NCI-H1105 treated with DMSO at 0.1 percent for 48 hours (cell line): ENCODE results near the gene PSME4.

Experiments used
- DNase-seq: peaks from one replicate; lab custom pipeline; 2025; lab: John Stamatoyannopoulos, UW

Gene PSME4, protein sequence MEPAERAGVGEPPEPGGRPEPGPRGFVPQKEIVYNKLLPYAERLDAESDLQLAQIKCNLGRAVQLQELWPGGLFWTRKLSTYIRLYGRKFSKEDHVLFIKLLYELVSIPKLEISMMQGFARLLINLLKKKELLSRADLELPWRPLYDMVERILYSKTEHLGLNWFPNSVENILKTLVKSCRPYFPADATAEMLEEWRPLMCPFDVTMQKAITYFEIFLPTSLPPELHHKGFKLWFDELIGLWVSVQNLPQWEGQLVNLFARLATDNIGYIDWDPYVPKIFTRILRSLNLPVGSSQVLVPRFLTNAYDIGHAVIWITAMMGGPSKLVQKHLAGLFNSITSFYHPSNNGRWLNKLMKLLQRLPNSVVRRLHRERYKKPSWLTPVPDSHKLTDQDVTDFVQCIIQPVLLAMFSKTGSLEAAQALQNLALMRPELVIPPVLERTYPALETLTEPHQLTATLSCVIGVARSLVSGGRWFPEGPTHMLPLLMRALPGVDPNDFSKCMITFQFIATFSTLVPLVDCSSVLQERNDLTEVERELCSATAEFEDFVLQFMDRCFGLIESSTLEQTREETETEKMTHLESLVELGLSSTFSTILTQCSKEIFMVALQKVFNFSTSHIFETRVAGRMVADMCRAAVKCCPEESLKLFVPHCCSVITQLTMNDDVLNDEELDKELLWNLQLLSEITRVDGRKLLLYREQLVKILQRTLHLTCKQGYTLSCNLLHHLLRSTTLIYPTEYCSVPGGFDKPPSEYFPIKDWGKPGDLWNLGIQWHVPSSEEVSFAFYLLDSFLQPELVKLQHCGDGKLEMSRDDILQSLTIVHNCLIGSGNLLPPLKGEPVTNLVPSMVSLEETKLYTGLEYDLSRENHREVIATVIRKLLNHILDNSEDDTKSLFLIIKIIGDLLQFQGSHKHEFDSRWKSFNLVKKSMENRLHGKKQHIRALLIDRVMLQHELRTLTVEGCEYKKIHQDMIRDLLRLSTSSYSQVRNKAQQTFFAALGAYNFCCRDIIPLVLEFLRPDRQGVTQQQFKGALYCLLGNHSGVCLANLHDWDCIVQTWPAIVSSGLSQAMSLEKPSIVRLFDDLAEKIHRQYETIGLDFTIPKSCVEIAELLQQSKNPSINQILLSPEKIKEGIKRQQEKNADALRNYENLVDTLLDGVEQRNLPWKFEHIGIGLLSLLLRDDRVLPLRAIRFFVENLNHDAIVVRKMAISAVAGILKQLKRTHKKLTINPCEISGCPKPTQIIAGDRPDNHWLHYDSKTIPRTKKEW (N-terminal part only)

DNA sequence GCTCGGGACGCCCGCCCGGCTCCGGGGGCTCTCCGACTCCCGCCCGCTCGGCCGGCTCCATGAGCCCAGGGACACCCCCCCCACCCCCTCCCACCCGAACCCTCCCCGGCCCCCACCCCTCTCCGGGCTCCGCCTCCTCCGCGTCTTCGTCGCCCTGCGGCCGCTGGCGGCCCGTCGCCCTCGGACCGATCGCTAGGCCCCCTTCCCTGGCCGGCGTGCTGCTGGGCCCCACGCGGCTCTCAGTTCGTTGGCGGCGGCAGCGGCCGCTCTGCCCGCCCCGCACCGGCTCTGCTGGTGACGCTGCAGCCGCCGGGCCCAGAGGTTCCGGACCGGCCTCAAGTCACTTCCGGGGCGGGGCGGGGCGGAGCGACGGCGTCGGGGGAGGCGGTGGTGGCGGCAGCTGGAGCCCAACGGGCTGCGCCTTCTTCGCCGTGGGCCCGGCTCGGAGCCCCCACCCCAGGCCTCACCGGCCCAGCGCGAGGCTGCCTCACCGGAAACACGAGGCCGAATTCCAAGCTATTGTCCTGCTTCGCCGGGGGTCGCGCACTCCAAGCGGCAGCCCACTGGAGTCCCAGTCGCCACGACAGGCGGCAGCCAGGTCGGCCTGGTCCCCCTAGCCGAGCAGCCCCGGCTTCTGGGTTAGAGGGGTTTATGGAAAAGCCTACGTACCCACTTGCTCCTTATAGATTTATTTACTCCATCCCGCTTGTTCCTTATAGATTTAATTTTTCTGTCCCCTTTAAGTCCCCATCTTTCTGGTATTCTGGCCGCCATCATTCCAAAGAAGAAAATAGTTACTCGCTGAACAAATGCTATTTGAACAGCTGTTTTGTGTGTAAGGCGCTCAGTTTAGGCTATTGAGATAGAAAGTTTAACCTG is at the start of gene PSME4:
Gene PSME4, minus strand, starts transcription at position 270 of the 879 bp plus-strand sequence. Its CDS starts 209 bp downstream, at position 61.
- peak; percentile 78 for DNase-seq

DNA sequence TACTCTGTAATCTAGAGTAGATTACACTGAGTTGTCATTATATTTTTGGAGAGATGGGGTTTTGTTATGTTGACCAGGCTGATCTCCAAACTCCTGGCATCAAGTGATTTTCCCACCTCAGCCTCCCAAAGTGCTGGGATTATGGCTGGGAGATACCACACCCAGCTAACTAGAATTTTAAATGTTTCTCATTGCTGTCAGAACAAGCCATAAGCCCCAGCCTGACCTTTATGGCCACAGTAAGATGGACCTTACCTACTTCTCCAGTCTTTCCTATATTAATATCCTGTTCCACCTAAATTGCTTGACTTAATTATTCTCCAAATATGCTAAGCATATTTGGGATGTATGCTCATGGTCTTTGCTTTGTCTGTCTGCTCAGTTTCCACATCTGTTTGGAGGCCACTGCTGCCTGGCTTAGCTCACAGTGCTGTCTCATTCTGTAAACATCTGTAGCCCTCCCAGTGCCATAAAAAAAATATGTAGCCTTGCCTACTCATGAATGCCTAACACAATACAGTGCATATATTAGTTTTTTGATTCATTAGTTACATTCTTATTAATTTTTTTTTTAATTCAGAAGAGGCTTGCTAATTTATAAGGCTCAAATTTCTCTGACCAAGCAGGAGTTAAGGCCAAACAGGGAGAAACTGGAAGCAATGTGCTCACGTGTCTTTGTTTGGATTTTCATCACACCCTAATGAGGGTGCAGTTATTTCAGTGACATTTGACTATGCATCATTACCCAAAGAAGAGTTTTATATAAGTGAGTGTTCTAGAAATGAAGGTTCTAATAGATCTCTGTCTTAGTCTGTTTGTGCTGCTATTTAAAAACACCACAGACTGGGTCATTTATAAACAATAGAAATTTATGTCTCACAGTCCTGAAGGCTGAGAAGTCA is 45.3 kb upstream of the PSME4 start:
- no peak for DNase-seq

DNA sequence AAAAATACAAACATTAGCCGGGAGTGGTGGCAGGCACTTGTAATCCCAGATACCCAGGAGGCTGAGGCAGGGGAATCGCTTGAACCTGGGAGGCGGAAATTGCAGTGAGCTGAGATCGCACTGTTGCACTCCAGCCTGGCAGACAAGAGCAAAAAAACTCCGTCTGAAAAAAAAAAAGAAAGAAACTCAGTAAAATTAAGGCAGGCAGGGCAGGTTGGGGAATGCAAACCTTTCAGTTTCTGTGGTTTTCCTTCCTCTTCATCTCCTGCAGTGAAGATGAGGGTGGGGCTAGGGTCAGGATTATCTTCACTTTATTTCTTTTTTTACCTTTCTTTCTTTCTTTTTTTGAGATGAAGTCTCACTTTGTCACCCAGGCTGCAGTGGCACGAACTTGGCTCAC is 43.2 kb upstream of the PSME4 start:
- no peak for DNase-seq

DNA sequence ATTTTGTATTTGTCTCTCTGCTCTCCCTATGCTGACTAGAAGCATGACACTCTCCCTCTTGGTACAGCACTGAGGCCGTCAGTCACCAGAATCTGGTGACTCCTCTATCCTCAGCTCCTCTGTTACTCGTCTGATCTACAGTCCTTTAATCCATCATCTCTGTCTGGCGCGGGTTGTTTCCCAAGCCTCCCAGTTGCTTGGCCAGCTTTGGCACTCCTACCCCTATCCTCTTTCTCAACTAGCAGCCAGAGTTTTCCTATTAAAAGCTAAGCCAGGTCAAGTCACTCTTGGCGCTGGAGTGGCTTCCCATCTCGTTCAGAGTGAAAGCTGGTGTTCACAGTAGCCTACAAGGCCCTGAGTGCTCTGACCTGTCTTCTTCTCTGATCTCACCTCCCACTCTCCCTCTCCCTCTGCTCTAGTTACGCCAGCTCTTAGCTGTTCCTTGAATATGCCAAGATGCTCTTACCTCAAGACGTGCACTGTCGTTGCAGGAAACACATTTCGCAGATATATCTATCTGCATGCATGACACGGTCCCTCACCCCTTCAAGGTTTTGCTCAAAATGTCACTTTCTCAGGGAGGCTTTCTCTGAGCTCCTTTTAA is 41.8 kb upstream of the PSME4 start:
- DNase-seq: no peak

DNA sequence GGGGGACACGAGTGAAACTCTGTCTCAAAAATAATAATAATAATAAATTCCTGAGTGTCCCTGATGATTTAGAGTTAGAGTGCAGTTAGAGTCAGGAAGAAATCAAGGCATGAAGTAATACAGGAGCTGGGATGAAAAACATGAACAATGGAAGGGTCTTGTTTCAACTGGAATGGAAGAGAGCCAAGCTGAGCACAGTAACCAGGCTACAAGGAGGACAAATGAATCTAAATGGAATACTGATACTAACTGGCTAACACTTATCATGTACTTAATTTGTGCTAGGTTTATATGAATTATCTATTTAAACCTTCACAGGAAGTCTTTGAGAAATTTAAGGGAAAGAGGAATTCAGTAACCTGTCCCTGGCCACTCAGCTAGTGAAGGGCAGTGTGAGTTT is 38.8 kb upstream of the PSME4 start:
- no peak for DNase-seq

DNA sequence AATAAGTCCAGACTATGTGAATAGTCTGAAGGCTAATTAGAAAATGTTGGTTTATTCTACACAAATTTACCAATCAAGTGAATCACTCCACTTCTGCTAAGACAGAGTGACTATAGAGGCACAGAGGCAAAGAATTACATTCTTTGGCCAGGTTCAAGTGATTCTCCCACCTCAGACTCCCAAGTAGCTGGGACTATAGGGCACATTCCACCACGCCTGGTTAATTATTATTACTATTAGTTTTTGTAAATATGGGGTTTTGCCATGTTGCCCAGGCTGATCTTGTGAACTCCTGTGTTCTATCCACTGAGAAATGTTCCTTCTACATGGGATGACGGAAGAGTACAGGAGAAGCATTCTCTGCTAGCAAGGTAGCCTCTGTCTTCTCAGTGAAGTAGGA is 37.6 kb upstream of the PSME4 start:
- no peak for DNase-seq

DNA sequence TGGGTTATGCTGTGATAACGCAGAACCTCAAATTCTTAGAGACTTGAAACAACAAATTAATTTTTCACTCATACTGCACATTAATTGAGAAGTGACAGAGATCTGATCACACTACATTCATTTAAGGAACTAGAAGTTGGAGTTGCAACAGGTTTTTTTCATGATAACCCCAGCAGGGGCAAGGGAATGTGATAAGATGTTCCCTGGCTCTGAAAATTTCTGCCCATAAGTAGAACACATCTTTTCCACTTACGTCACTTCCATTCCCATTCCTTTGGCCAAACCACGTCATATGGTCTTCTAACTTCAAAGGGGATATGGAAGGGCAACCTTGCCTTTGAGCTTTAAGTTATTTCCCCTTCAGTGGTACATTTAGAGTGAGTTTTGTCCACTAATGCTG is 29.7 kb upstream of the PSME4 start:
- no peak for DNase-seq

DNA sequence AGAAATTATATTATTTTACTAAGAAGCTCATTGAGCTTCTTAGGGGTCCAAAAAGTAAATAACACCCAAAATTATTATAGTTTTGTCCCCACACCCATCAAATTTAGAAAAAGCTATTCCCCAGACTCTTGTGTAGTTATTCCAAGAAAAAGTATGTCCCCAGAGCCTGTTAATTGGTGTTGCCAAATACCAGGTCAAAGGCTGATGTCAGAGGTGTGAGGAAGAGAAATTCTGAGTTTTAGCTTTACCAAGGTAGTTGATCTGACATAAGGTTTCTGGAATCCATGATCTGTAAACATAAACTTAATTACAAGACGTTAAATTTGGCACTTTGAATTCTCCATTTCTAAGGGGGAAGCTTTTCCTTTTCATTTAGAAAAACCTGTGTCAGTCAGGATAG is 29.3 kb upstream of the PSME4 start:
- no peak for DNase-seq

DNA sequence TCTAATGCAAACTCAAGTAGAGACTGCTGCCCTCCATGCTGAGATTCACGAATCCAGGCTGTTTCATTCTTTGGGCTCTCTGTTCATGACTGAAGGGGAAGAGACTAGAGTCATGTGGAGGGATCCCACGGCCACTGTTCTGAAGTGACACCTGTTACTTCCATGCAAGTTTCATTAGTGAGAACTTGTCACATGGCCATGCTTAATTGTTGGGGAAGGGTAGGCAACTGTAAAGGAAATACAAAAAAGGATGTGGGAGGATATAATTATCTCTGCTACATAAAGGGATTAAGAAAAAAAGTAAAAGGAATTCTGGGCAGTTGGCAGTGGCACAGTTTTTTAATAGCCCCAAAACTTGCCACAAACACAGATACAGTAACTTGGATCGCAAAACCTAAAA is 28.0 kb upstream of the PSME4 start:
- DNase-seq: peak; percentile 3

DNA sequence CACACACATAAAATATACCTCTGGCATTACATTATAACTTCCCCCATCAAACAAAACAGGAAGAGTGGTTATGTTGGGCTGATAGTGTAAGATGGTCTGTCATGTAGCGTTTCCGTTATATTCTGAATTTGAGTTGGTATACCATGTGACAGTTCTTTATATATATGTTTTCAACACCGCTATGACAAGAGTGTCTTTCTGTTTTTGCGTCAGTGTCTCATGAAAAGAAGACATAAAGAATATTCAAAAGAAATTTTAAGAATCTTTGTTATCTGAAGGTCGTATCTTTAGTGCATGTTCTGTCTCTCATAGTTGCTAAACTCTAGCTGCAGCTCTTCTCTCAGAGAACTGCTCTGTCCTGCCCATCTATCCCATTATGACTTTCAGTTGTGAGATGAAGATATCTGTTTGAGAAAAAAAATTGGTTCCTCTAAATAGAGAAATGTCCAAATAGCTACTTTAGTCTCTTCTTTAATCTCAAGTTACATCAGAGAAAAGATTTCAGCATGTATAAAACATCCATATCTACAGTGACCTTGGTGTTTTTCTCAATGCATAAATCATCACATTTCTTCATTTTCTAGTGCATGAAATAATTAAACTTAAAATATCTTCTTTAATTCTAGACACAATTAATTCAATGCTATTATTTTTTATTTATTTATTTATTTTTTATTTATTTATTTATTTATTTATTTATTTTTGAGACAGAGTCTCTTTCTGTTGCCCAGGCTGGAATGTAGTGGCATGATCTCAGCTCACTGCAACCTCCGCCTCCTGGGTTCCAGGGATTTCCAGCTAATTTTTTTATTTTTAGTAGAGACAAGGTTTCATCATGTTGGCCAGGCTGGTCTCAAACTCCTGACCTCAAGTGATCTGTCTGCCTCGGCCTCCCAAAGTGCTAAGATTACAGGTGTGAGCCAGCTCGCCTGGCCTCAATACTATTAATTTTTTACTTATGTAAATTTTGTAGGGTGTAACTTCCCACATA is 24.3 kb upstream of the PSME4 start:
- DNase-seq: no peak

DNA sequence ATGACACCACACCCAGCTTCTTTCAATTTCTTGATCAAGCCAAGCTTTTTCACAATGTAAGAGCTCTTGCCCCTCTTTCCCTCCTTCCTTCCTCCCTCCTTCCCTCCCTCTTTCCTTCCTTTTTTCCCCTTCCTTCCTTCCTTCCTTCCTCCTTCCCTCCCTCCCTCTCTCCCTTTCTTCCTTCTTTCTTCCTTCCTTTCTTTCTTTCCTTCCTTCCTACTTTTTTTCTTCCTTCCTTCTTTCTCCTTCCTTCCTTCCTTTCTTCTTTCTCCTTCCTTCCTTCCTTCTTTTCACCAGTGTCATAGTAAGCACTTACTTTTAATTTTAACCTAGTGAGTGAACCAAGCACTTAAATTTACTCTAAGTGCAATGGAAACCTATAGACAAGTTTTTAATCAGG is 21.2 kb upstream of the PSME4 start:
- no peak for DNase-seq

DNA sequence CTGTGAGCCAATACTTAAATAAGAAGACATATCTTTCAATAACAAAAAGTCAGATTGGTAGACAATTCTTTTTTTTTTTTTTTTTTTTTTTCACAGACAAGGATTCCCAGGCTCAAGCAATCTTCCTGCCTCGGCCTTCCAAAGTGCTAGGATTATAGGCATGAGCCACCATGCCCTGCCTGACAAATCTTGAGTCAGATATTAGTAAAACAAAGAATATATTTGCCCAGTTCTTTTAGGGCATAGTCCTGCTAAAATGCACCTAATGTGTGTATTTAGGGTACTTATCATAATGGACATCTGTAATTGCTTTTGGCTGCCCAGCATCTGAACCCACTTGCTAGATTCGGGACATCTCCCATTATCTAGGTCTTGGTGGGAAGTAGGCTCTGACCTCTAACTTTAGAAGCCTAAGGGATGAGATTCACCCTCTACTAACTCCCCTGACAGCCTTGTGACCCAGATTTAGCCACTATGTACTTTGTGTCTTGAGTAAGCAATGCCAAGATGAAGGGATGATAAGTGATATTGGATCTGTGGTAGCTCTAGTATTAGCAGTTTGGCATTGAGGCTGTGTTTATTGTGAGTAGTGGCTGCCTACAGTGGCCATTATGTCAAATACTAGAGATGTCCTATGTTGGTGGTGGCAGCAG is 18.5 kb upstream of the PSME4 start:
- no peak for DNase-seq

DNA sequence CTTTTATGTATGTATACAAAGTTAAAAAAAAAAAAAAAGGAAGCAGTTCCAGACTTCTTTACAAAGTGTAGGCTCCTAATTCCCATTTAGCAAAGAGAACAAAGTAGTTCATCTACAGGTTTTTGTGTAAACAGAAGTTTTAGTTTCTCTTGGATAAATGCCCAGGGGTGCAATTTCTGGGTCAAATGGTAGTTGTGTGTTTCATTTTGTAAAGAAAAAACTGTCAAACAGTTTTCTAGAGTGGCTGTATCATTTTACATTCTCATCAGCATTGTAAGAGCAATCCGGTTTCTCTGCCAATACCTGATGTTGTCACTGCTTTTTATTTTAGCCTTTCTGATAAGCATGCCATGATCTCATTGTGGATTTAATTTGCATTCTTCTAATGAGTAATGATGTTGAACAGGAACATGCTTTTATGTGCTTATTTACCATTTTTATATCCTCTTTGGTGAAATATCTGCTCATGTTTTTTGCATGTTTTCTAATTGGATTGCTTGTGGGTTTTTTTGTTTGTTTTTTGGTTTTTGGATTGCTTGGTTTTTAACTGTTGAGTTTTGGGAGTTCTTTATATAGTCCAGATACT is 16.6 kb upstream of the PSME4 start:
- DNase-seq: peak; percentile 94

DNA sequence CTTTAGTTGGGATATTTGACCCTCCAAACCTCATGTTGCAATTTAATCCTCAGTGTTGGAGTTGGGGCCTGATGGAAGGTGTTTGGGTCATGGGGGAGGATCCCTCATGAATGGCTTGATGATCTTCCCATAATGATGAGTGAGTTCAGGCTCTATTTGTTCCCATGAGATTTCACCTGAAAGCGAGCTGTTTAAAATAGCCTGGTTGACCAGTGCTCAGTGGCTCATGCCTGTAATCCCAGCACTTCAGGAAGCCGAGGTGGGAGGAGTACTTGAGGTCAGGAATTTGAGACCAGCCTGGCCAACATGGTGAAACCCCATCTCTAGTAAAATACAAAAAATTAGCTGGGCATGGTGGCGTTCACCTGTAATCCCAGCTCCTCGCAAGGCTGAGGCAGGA is 14.9 kb upstream of the PSME4 start:
- no peak for DNase-seq

DNA sequence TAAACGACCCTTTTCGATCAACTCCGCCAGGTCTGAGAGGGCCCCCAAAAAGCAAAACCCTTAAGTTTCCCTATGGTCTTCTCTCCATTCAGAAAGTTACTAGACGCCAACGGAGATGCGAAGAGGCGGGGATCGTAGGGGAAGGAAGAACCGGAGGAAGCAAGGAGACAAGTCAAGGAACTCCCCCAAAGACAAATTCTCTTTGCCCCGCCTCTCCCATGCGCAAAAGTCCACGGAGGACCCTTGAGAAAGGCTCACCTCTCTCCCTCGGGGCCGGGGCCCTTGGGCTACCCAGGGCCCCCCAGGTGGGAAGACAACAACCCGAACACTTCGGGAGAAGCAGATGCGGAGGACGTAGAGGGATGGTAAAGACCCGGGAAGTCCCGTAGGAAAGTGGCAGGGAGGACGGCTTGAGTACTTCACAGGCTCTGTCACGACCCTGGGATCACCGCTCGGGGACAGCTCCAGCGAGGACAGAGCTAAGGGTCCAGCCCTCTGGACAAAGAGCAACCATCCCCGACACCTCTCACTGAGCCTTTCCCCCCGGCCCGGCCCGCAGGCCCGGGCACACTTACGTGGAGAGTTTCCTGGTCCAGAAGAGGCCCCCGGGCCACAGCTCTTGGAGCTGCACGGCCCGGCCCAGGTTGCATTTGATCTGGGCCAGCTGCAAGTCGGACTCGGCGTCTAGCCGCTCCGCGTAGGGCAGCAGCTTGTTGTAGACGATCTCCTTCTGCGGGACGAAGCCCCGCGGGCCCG is 647 bp downstream of the PSME4 start:
- peak; percentile 39 for DNase-seq

DNA sequence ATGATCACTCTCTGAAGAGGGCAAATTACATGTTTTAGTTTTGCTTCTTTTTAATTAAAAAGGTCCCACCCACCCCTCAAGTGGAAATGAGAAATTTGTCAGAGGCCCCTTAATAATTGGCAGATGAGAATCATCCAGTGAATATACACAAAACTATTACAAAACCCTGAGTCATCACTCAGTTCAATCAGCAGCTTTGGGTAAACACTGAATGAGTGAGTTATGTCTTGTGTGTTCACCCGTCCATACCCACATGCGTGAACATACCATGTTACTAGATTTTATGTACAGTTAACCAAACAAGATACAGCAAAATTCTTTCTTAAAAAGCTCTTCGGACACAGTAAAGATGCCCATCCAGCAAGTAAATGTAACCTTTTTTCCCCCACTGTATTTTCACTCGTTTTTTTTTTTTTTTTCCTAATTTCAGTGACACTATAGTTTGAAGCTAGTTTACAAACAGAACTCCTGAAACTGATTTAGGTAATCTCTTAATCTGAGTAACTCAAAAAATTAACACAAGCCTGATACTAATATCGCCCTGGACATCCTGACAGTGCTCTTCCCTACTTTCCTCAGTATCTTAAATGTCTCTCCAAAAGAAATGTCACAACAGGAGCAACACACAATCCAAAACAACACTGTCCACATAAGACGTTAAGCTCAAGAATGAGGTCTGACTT is 1.4 kb downstream of the PSME4 start:
- peak; percentile 52 for DNase-seq
